Measurements from ENCODE around the gene SFT2D2.

GRCh38 chr1:168225476-168226190 is at the start of gene SFT2D2:
- no peak for TF ChIP-seq CTCF (optimal IDR thresholded peaks at IDR 0.05 in 1 of 3, IDR thresholded peaks at IDR 0.05 in 1 of 3, conservative IDR thresholded peaks at IDR 0.05 in 1 of 3; ENCODE audit: extremely low read depth in 1 of 3, insufficient read depth in 2 of 3, low read length in 3 of 3)
- TF ChIP-seq EZH2 (IDR thresholded peaks at IDR 0.05; ENCODE audit: low read length), result no peak

All from keratinocyte (primary cell).